Measurements from ENCODE around the gene LSM4.

The LSM4 gene

GRCh38 chr19:18280247-18281081 is 42.4 kb downstream of the LSM4 start:
- Mint-ChIP-seq H3K9me3 (no peaks in the 10 kb centered on the region), H3K4me3 (peak overlapping the region; percentile 96), H3K27me3 (ENCODE audit: low read depth, poor library complexity) (no peaks in the 10 kb centered on the region), H3K27ac (peak overlapping the region; percentile 99), H3K4me1 (peaks cover 45% of the 10 kb centered on the region), H3K36me3 (ENCODE audit: low read depth) (peaks cover 31% of the 10 kb centered on the region)
- peak; percentile 58 for DNase-seq
- TF ChIP-seq, protein P1, sequence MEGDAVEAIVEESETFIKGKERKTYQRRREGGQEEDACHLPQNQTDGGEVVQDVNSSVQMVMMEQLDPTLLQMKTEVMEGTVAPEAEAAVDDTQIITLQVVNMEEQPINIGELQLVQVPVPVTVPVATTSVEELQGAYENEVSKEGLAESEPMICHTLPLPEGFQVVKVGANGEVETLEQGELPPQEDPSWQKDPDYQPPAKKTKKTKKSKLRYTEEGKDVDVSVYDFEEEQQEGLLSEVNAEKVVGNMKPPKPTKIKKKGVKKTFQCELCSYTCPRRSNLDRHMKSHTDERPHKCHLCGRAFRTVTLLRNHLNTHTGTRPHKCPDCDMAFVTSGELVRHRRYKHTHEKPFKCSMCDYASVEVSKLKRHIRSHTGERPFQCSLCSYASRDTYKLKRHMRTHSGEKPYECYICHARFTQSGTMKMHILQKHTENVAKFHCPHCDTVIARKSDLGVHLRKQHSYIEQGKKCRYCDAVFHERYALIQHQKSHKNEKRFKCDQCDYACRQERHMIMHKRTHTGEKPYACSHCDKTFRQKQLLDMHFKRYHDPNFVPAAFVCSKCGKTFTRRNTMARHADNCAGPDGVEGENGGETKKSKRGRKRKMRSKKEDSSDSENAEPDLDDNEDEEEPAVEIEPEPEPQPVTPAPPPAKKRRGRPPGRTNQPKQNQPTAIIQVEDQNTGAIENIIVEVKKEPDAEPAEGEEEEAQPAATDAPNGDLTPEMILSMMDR (IDR thresholded peaks at IDR 0.05) = no peak

DNA sequence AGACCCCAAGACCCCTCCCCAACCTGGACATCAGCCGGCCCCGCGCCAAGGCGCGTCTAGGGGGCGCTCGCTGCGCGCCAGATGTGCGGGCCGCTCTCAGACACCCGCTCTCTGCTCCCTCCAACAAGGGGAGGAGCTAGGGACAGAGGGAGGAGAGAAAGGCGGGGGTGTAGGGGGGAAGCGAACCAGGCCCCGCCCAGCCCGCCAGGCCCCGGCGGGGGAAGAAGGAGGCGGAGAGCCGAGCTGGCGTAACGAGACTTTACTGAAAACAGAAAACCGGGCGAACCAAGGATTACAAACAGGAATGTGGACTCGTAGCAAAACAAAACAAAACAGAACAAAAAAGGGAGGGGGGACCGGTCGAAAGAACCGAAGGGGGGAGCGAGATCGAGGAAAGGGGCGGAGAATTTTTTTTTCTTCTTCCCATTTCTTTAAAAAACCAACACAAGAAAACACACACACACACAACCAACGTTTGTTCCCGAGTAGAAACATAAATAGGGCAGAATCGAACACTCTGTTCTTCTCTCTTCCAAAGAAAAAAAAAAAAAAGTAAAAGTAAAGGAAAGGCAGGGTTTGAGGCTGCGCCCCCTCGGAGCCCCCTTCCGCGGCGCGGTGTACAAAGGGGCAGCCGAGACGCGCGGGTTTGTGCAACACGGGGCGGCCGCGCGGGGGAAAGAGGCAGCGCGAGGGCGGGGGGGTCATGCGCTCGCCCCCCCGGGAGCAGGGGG is 43.2 kb downstream of the LSM4 start:
- no peaks in the 10 kb centered on the region for H3K27me3 Mint-ChIP-seq (ENCODE audit: low read depth, poor library complexity)

DNA sequence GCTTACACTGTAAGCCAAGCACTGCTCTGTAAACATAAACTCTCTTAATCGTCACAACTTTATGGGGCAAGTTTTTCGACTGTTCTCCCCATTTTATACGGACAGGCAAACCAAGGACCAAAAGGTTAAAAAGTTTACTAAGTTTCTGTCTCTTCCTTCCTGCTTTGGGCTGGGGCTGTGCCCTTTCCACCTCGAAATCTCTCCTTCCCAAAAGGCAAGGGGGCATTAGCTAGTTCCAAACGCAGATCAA is 43.7 kb downstream of the LSM4 start:
- Mint-ChIP-seq H3K9me3 (no peaks in the 10 kb centered on the region), H3K4me3 (peak overlapping the region; percentile 96), H3K27me3 (ENCODE audit: low read depth, poor library complexity) (no peaks in the 10 kb centered on the region), H3K36me3 (ENCODE audit: low read depth) (peaks cover 40% of the 10 kb centered on the region), H3K4me1 (peaks cover 39% of the 10 kb centered on the region), H3K27ac (peak overlapping the region; percentile 100)
- TF ChIP-seq, protein P1 (IDR thresholded peaks at IDR 0.05) = no peak
- no peak for DNase-seq

More for the DNA sequence above, 43.2 kb downstream of the LSM4 start:
- DNase-seq = peak; percentile 93
- H3K9me3 Mint-ChIP-seq = no peaks in the 10 kb centered on the region
- TF ChIP-seq, protein P1 (IDR thresholded peaks at IDR 0.05) = peak; percentile 85
- H3K27ac Mint-ChIP-seq = peak overlapping the region; percentile 100
- H3K4me3 Mint-ChIP-seq = peak overlapping the region; percentile 96
- peaks cover 35% of the 10 kb centered on the region for H3K36me3 Mint-ChIP-seq (ENCODE audit: low read depth)
- H3K4me1 Mint-ChIP-seq = peaks cover 42% of the 10 kb centered on the region

- Mint-ChIP-seq H3K27me3 (ENCODE audit: low read depth, poor library complexity) (no peaks in the 10 kb centered on the region), H3K4me1 (peaks cover 39% of the 10 kb centered on the region), H3K4me3 (peak overlapping the region; percentile 96), H3K9me3 (no peaks in the 10 kb centered on the region), H3K27ac (peak overlapping the region; percentile 100), H3K36me3 (ENCODE audit: low read depth) (peaks cover 40% of the 10 kb centered on the region)
- DNase-seq = peak; percentile 18
- TF ChIP-seq, protein P1 (IDR thresholded peaks at IDR 0.05) = no peak
Observed at GRCh38 chr19:18278521-18279265, 44.2 kb downstream of the LSM4 start.

DNA sequence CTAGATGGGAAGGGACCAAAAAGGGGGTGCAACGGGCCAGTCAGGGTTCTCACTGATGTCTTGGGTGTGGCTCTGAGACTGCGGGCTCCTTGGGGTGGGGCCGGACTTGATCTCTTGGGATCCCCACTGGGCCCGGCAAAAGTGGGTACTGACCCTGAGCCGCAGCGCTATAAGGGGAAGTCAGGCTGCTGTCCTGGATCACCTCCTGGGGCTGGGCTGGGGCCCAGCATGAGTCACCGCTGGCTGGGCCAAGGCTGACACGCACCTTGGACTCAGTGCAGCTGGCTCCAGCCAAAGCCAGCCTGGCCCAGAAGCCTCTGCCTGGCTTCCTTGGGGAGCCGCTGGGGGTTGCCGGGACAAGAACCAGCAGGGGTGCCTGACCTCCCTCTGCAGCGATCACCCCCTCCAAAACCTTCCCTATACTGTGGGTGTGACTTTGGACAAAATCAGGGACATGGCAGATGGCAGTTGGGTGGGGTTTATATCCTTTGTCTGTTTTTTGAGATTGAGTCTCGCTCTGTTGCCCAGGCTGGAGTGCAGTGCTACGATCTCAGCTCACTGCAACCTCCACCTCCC is 48.0 kb downstream of the LSM4 start:
- Mint-ChIP-seq H3K4me3 (no peak overlapping the region), H3K36me3 (ENCODE audit: low read depth) (peaks cover 40% of the 10 kb centered on the region), H3K4me1 (peaks cover 28% of the 10 kb centered on the region), H3K27me3 (ENCODE audit: low read depth, poor library complexity) (peaks cover 6% of the 10 kb centered on the region), H3K9me3 (no peaks in the 10 kb centered on the region), H3K27ac (no peak overlapping the region)
- TF ChIP-seq, protein P1 (IDR thresholded peaks at IDR 0.05) = no peak
- DNase-seq = no peak
